Peyer's patch (tissue), 4 donors: ENCODE measurements around the gene TBC1D23.

Experiments
- CTCF ChIP-seq, 6 experiments: fragments of 450-650 bp in 4 of 6; fragments of 200-600 bp in 2 of 6; sonication (generic) in 1 of 6; IDR thresholded peaks; one replicate each; pipeline ENCODE4 v1.5.1; 2017 to 2019; ENCODE audit warnings: antibody characterized with exemption in 6 of 6, mild to moderate bottlenecking in 3 of 6, moderate library complexity in 1 of 6
- POLR2A ChIP-seq, 2 donors: fragments of 450-650 bp; IDR thresholded peaks; one replicate each; pipeline ENCODE4 v1.5.1; 2017; ENCODE audit warnings: antibody characterized with exemption in 2 of 2, mild to moderate bottlenecking in 2 of 2, moderate library complexity in 2 of 2

GRCh38 chr3:100271522-100271921 lies 10.7 kb downstream of the TBC1D23 start:
- TF ChIP-seq CTCF (IDR thresholded peaks at IDR 0.05) (no peak), POLR2A (IDR thresholded peaks at IDR 0.05) (no peak)
